T-helper 22 cell (primary cell): ENCODE results near the gene WDR76.
A peak's percentile ranks its signal among the peaks of the same experiment; 100 is the strongest.
"Not testable (repeated sequence)": the region's sequence is repeated elsewhere in the genome, so short reads cannot be mapped to it uniquely, and the experiment has no call there.

Experiments used
- DNase-seq: peaks from one replicate; pipeline ENCODE4 v3.0.0-alpha.2; 2020; ENCODE audit warnings: low read depth

The WDR76 gene

DNA sequence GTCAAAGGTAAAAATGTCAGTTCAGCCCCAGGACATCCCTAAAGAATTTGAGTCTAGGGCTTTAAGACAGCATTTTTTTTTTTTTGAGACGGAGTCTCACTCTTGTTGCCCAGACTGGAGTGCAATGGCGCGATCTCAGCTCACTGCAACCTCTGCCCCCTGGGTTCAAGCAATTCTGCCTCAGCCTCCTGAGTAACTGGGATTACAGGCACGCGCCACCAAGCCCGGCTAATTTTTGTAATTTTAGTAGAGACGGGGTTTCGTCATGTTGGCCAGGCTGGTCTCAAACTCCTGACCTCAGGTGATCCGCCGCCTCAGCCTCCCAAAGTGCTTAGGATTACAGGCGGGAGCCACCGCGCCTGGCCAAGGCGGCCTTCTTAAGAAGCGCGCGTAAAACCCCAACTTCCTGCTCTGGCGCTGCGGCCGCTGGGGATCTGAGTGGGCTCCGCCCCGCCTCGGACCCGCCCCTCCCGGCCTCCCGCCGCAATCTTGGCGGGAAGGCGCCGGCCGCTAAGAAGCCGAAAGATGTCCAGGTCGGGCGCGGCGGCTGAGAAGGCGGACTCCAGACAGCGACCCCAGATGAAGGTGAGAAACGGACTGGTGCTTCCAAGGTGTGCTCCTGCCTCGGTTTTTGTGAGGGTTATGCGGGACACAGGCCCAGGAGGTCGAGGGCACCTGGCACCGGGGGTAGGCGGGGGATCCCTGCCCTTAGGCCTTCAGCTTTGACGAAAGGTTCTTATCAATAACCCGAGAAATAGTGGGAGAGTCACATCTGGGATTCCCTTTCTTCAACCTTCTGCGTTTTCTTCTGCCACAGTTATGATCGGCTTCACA lies at the start of gene WDR76:
TSS of gene WDR76 (plus strand) at position 495 of the 834 bp plus-strand sequence. CDS start at position 526, 31 bp downstream.
- DNase-seq, result peak; percentile 63

DNA sequence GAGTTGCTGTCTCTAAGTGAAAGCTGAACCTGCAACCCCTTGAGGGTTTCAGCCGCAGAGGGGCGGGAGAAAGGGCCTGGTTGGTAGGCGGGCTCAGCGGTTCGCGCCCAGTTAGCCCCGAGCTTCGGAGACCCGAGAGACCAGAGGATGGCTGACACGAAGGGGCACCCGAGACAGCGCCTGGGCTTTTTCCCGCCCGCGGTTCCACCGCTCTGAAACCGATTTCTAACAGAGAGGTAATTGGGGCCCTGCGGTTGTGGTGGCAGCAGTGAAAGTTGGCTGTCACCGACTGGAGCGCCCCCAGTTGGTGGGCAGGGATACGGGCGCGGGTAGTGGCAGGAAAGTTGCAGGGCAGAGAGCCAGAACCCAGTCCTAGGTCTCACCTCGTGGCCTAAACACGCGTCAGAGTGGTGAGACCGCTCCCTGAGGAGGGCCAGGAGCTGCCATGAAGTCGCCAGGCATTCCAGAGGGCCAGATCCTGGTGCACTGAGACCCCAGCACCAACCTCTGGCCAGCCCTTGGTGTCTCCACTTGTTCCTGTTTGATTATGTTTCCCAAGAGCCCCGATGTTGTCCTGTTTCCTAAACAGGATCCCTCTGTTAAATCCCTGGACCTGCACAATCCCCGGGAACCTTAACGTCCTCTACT lies 49.4 kb upstream of the WDR76 start:
- peak; percentile 72 for DNase-seq

DNA sequence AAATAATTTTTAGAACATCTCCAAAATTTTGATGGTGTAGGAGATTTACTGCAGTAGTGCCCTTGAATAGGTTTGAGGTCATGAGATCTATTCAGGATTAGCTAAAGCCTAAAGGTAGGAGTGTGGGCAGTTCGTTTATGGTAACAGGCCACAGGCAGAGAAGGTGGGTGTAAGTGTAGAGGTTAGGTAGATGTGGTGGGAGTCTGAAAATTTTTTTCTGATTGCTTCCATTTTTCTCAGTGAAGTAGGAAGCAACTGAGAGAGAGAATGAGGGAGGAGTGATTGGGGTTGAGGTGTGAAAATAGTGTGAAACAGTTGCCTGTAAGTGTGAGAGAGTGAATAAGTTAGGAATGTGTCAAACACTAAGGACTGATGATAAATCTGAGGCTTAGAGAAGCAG lies 47.8 kb upstream of the WDR76 start:
- no peak for DNase-seq

DNA sequence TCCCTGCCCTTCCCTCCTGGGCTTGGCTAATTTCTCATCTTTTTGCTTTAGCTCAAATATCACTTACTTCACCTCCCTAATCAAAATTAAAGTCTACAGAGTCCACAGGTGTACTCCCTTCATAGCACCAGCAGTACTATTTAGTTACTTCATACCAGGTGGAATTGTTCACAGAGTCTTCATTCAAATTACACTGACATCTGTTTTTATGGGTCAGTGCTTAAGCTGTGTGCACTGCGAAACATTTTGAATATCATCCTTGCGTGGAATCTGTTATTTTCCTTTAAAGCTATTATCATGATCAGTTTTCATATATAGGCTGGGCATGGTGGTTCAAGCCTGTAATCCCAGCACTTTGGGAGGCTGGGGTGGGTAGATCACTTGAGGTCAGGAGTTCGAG lies 37.4 kb upstream of the WDR76 start:
- DNase-seq, result no peak

DNA sequence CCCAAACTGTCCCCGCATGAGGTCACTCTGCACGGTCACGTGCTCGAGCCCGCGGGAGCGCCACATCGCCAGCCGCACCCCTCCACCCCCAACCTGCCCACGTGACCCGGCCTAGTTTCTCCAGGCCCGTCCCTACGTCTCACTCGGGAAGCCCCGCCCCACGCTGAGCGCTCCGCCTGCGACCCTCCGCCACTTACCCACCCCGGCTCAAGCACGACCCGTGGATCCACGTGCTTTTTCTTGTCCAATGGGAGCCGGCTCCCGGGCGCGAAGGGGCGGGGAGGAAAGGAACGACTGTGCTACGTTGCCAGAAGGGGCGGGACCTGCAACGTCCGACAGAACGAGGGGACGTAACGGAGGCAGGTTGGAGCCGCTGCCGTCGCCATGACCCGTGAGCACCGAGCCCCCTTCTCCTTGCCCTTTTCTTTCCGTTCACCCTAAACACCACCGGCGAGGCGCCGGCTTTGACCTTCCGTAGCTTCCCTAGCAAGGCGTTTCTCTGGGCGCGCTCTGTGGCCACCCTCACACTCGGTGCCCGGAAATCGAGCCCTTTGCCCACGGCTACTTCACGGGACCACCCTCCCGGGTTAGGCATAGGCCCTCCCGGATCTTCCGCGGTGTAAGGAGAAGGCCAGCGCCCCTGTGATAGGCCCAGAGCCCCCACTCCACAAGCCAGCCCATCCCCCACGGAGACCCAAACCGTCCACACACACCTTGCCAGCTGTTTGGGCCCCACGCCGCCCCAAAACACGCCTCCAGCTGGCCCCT lies 34.6 kb upstream of the WDR76 start, which contains the start of gene SERF2:
TSS of gene SERF2 (plus strand) at position 328 of the 768 bp plus-strand sequence. CDS start at position 385, 57 bp downstream.
- peak; percentile 99 for DNase-seq

DNA sequence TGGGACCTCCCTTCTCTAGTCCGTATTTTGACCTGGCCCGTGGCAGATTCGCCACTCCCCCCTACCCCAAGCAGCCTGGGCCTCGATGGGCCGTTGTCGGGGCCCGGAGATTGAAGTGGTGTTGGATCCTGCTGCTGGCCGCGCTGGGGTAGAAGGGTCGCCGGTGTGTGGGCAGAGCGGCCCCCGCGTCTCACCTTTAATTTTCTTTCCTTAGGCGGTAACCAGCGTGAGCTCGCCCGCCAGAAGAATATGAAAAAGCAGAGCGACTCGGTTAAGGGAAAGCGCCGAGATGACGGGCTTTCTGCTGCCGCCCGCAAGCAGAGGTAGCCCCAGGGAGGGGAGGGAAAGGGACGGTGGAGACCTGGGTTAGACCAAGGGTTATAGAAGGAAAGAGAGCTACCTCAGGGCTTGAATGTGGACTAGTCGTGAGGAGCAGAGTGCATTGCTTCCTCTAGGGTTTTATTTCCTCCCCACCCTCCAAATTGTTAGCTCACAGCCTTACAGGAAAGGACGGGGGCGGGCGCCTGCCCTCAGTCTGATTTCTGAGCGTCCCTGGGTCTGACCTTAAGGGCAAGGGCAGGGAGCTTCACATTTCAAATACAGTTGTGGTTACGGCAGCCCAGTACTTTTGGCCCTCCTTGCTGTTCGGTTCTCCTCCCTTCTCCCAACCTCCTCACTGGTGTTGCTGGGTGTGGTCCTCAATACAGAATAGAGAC lies 33.9 kb upstream of the WDR76 start:
- DNase-seq, result no peak

DNA sequence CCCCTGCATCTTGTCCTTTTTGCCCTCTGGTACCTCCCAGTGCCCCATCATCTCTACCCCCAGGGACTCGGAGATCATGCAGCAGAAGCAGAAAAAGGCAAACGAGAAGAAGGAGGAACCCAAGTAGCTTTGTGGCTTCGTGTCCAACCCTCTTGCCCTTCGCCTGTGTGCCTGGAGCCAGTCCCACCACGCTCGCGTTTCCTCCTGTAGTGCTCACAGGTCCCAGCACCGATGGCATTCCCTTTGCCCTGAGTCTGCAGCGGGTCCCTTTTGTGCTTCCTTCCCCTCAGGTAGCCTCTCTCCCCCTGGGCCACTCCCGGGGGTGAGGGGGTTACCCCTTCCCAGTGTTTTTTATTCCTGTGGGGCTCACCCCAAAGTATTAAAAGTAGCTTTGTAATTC lies 33.2 kb upstream of the WDR76 start:
- no peak for DNase-seq

DNA sequence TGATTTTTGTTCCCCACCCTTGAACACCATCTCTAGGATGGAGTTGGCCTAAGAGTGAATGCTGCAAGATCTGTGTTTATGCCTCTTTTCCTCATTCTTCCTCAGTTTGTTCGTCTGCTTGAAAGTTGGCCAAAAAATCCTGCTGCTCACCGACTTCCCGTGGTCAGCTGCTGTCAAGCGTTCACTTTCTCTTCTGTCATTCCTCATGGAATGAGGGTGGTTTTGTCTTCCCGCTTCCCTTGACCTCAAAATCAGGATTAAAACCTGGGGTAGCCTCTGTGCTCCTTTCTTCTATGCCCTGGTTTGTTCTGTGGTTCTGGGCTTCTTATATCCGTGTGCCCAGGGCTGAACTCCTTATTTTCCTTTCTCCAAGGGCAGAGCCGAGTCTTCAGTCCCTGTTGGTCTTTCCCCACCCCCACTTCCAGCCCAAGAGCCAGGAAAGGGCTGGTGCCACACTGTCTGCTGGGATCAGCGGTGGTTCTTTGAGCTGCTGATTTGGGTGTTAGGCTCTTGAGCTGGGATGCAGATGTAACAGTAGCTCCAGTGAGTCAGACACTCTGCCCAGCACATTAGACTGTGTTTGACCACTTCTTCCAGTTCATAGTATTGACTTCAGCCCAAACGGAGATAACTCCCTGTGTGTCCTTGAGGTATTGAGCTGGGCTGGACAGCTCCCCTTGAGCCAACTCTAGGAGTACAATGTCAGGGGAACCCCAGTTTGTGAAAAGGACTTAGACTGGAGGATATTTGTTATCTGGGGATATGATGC lies 32.3 kb upstream of the WDR76 start:
- DNase-seq, result no peak

DNA sequence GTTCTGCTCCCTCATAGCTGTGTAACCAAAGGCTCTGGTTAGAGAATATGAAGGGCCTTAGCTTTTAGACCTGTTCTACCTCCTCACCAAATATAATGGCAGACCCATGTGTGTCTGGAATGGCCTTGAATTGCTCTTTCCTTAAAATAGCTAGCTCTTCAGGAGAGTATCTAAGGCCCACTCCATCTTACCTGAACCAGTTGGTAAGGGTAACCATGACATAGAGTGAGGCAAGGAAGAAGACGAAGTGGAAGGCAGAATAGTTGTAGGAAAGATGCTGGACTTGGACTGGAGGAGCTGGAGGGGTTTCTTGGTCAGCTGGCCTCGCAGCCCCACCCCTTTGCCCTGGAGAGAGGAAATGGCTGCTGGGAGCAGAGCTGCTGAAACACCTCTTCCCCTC lies 31.6 kb upstream of the WDR76 start:
- DNase-seq, result no peak

DNA sequence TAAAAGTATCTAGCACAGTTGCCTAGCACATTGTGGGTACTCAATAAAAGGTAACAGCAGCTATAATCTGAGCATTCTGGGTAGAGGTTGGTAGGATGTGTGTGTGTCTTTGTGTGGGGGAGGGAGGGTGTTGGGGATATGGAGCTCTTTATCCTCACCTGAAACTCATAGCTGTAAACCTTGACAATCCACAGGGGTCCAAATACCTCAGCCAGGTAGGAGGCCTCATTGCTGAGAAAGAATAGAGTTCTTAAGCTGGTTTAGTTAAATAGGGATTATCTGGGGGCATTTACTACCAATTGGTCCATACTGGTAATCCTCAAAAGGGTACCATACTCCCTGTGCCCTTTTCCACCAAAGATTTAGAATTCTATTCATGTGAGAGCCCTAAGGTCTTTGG lies 30.8 kb upstream of the WDR76 start:
- DNase-seq, result no peak

DNA sequence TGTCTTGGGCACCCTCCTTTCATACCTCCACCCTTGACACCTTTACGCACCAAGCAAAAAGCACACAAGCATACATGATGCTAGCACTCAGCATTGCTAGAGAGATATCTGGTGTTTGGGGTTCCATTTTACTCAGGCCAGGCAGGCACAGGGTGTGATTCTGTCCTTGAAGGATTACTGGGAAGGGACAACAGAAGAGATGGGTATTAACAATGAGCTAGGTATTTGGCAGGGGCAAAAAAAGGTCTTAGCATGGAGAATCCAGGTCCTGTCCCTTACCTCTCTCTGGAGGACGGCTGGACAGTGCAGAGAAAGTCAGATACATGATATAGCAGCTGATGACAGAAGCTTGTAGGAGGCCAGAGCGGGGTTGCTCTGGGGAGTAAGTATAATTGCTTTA lies 30.2 kb upstream of the WDR76 start:
- no peak for DNase-seq

DNA sequence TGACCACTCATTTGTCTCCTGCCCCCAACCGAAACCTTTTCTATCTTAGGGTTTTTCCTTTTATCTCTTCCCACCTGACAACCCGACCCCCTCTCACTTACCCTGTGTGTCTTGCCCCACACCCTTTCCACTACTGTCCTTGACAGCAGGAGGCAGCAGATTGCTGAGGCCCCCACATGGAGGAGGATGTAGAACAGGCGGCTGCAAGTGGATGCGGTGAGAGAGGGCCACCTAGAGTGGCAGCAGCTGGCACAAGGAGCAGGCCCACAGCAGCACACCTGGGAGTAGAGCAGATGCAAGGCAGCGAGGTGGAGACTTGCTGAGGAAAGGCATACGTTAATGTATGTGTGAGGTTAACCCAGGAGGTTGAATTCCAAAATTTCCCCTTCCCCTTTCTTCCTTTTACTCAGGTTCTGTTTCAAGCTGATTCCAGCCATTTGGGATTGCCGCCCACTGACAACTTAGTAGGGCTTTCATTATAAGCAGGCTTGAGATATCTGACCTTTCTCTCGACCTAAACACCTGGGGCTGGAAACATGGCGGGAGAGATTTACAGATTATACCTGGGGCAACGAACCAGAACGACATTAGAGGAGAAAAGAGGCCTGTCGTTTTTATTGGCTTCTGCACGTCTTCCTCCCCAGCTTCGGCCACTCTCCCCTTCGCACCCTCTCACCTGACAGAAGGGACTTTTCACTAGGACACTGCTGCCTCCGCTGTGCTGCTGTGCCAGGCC lies 27.4 kb upstream of the WDR76 start:
- no peak for DNase-seq

DNA sequence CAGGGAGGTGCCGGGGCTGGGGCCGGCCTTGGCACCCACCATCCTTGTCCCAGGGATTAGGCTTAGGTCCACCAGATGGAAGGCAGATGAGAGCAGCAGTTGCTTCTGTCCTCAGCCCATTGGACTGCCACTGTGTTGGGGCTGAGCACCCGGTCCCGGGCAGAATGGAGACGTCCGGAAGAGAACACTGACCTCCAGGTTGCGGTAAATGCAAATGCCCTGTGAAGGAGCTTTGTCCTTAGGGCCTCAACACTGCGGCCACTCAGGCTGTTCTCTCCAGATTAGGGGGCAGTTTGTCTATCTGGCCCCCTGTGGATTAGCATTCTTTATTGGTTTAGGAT lies 26.9 kb upstream of the WDR76 start, which contains the start of gene SERINC4:
TSS of gene SERINC4 (minus strand) at position 276 of the 341 bp plus-strand sequence. CDS start at position 42, 234 bp downstream.
- DNase-seq, result no peak

DNA sequence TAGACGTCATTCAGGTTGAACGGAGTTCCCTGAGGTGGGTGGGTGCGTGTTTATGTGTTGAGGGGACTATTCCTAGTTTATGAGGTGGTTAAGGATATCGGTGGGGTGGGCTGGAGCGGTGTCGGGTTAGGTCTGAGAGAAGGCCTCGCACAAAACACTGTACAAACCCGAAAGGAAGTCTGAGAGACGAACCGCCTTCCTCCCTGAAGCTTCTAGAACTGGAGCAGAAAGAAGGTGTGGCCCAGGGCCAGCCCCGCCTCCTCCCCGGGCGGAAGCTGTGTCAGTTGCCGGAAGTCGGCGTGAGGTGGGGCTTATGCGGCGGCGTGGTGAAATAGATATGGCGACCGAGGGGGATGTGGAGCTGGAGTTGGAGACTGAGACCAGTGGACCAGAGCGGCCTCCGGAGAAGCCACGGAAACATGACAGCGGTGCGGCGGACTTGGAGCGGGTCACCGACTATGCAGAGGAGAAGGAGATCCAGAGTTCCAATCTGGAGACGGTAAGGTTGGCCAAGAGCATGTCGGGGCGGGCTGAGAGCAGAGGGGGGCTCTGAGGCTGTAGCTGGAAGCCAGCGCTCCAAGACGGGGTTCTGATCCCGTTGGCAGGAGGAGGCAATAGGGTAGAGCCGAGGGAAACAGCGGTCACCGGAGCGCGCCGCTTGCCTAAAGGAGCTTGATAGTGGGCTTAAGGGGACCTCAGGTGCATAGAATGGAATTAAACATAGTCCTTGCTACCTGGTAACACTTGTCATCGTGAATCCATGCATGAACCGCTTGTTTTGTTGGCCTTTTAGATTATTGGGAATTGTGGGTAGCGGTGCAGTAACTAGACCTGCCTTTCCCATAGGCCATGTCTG lies 26.3 kb upstream of the WDR76 start, which contains the start of gene HYPK:
TSS of gene HYPK (plus strand) at position 314 of the 856 bp plus-strand sequence. CDS start at position 338, 24 bp downstream.
- DNase-seq, result peak; percentile 83

DNA sequence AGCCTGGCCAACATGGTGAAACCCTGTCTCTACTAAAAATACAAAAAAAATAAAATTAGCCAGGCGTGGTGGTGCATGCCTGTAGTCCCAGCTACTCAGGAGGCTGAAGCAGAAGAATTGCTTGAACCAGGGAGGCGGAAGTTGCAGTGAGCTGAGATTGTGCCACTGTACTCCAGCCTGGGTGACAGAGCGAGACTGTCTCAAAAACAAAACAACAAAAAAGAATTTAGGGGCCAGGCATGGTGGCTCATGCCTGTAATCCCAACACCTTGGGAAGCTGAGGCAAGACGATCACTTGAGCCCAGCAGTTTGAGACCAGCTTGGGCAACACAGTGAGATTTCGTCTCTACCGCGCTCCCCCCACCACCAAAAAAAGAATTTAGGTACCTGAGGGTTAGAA lies 24.1 kb upstream of the WDR76 start:
- DNase-seq, result not testable (repeated sequence)

DNA sequence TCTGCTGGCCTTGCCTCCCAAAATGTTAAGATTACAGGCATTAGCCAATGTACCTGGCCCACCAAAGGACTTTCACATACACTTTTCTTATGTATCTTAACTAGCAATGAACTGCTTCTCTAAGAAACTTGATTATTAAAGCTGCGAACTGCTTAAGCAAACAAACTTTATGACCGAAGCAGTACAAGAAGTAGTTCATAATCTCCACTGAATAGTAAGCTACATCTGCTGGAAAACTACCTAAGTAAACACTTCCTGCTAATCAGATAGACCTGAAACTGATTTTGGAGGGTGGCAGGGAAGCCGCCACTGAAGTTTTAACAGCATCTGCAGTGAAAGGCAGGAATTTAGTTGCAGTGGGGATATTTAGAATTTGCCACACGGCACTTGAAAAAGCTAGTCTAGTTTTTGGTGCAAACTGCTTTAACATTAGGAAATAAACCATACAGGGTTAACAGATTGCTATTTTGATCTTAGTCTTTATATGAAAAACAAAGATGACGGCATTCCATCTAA lies 18.3 kb upstream of the WDR76 start:
- DNase-seq, result no peak

DNA sequence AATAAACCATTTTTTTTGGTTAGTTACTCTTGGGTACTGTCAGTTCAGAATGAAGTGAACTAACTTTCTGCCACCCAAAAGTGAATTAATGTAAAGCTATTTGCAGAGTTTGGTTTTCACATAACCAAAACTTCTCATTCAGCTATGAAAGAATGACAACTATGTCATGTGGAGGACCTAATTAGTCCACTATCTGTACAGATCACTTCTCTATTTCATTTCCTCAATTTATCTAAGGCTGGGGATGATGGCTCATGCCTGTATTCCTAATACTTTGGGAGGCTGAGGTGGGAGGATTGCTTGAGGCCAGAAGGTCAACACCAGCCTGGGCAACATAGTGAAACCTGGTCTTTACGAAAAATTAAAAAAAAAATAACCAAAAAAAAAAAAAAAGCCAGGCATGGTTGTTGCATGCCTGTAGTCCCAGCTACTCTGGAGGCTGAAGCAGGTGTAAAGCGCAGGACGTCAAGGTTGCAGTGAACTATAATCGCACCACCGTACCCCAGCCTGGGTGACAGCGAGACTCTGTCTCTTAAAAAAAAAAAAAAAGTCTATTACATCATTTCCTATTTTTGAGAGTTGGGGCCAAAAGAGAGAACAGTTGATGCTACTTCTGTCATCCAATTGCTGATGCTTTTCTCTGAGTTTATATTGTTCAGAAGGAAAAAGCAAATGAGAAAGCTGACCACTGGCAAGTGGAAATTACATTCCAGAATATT lies 17.7 kb upstream of the WDR76 start:
- DNase-seq, result no peak

DNA sequence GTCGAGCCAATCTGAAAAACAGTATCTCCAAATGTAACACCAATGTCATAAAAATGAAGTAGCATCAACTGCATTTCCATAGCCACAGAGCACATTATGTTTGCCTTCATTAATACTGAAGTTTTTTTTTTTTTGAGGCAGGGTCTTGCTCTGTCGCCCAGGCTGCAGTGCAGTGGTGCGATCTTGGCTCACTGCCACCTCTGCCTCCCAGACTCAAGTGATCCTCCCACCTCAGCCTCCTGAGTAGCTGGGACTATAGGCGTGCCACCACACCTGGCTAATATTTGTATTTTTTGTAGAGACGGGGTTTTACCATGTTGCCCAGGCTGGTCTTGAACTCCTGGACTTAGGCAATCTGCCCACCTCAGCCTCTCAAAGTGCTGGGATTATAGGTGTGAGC lies 11.7 kb upstream of the WDR76 start:
- DNase-seq, result not testable (repeated sequence)
